ENCODE results near the gene FLNA. TPM values are rescaled to one million over a fixed set of nuclear protein-coding genes. Genes with fewer than 3 reads are reported as not detected.
A peak's percentile ranks its signal among the peaks of the same experiment; 100 is the strongest.

FLNA gene
- total and polyA plus RNA-seq, 10 of the 15 experiments (the other 5 are each of a cell fraction or from before 2014, with no cell fraction given), result 5.1 to 643 (median 171) TPM

DNA sequence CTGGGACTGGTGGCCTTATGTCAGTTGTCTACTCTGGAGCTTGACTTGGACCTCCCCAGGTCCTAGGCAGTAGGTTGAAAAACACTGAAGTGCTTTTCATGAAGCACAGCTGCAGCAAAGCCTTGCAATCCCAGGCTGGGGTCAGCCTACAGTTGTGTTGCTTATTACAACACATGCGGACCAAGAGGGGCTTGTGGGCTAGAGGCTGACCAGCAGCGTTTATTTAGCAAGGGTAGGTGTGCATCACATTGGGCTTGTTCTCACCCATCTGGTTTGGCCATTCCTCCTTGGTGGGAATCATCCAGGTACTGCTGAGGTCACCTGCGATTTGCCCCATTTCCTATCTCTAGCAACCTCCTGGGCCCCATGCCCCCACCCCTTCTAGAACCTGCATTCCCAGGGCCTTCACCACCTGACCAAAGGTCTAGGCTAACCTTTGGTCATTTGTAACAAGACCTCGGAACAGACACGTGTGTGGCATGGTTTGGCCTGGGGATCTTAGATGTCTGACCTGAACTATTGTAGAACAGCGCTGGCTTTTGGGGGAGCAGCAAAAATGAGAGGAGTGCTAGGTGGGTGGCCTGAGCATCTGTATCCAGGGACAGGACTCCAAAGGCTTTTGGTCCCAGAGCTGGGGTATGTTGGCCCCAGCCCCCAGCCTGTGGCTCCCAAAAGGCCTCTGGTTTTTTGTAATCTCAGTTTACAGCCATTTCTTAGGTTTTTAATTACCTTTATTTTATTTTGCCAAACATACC lies 26.8 kb upstream of the FLNA start (continued):
- TF ChIP-seq ZBTB40 (IDR thresholded peaks at IDR 0.05; ENCODE audit: borderline replicate concordance) (no peak), CBX3 (IDR thresholded peaks at IDR 0.05; ENCODE audit: borderline replicate concordance, low read depth) (no peak), NFXL1 (IDR thresholded peaks at IDR 0.05; ENCODE audit: borderline replicate concordance) (no peak), MAX (IDR thresholded peaks at IDR 0.05; ENCODE audit: low read depth, low read length) (no peak), SUZ12 (IDR thresholded peaks at IDR 0.05; ENCODE audit: unreplicated experiment) (no peak), JUNB (IDR thresholded peaks at IDR 0.05) (no peak), KLF5 (IDR thresholded peaks at IDR 0.05; ENCODE audit: partially characterized antibody) (no peak), KAT2A (conservative IDR thresholded peaks at IDR 0.05; ENCODE audit: control insufficient read depth, low read depth, low read length) (no peak), RFX5 (IDR thresholded peaks at IDR 0.05; ENCODE audit: low read depth, low read length) (no peak), CBFB (IDR thresholded peaks at IDR 0.05; ENCODE audit: low read depth) (peak; percentile 42; the same call in 1 of the 2 replicates), TCF12 (IDR thresholded peaks at IDR 0.05; ENCODE audit: low read depth, low read length) (no peak), ZNF622 (IDR thresholded peaks at IDR 0.05) (no peak), IRF4 (IDR thresholded peaks at IDR 0.05; ENCODE audit: low read depth, low read length) (no peak), BCL11A (IDR thresholded peaks at IDR 0.05; ENCODE audit: low read depth, low read length) (no peak)
- TF ChIP-seq, protein P1, sequence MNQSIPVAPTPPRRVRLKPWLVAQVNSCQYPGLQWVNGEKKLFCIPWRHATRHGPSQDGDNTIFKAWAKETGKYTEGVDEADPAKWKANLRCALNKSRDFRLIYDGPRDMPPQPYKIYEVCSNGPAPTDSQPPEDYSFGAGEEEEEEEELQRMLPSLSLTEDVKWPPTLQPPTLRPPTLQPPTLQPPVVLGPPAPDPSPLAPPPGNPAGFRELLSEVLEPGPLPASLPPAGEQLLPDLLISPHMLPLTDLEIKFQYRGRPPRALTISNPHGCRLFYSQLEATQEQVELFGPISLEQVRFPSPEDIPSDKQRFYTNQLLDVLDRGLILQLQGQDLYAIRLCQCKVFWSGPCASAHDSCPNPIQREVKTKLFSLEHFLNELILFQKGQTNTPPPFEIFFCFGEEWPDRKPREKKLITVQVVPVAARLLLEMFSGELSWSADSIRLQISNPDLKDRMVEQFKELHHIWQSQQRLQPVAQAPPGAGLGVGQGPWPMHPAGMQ (IDR thresholded peaks at IDR 0.05; ENCODE audit: borderline replicate concordance), result no peak
- TF ChIP-seq, protein P2, sequence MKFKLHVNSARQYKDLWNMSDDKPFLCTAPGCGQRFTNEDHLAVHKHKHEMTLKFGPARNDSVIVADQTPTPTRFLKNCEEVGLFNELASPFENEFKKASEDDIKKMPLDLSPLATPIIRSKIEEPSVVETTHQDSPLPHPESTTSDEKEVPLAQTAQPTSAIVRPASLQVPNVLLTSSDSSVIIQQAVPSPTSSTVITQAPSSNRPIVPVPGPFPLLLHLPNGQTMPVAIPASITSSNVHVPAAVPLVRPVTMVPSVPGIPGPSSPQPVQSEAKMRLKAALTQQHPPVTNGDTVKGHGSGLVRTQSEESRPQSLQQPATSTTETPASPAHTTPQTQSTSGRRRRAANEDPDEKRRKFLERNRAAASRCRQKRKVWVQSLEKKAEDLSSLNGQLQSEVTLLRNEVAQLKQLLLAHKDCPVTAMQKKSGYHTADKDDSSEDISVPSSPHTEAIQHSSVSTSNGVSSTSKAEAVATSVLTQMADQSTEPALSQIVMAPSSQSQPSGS (IDR thresholded peaks at IDR 0.05; ENCODE audit: low read length), result peak; percentile 63; the same call in 1 of the 2 replicates
- TF ChIP-seq, protein P3, sequence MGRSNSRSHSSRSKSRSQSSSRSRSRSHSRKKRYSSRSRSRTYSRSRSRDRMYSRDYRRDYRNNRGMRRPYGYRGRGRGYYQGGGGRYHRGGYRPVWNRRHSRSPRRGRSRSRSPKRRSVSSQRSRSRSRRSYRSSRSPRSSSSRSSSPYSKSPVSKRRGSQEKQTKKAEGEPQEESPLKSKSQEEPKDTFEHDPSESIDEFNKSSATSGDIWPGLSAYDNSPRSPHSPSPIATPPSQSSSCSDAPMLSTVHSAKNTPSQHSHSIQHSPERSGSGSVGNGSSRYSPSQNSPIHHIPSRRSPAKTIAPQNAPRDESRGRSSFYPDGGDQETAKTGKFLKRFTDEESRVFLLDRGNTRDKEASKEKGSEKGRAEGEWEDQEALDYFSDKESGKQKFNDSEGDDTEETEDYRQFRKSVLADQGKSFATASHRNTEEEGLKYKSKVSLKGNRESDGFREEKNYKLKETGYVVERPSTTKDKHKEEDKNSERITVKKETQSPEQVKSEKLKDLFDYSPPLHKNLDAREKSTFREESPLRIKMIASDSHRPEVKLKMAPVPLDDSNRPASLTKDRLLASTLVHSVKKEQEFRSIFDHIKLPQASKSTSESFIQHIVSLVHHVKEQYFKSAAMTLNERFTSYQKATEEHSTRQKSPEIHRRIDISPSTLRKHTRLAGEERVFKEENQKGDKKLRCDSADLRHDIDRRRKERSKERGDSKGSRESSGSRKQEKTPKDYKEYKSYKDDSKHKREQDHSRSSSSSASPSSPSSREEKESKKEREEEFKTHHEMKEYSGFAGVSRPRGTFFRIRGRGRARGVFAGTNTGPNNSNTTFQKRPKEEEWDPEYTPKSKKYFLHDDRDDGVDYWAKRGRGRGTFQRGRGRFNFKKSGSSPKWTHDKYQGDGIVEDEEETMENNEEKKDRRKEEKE (IDR thresholded peaks at IDR 0.05), result 0 out of 2 replicates have a peak, but pooled peaks have one; percentile 13
- TF ChIP-seq, protein P4, sequence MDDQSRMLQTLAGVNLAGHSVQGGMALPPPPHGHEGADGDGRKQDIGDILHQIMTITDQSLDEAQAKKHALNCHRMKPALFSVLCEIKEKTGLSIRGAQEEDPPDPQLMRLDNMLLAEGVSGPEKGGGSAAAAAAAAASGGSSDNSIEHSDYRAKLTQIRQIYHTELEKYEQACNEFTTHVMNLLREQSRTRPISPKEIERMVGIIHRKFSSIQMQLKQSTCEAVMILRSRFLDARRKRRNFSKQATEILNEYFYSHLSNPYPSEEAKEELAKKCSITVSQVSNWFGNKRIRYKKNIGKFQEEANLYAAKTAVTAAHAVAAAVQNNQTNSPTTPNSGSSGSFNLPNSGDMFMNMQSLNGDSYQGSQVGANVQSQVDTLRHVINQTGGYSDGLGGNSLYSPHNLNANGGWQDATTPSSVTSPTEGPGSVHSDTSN (IDR thresholded peaks at IDR 0.05; ENCODE audit: insufficient replicate concordance, low read depth, low read length), result no peak

Measured in GM12878 (cell line).